HepG2 (cell line): ENCODE measurements around the gene MIF. TPM values are rescaled to one million over a fixed set of nuclear protein-coding genes. Genes with fewer than 3 reads are reported as not detected.

Source experiments
- BATF2 ChIP-seq: sonication (generic); formaldehyde crosslinking; IDR thresholded peaks from 2 replicates; pipeline ENCODE4 v1.8.0; 2022; ENCODE audit warnings: mild to moderate bottlenecking, missing genetic modification reagents, moderate library complexity
- CEBPG ChIP-seq: IDR thresholded peaks from 2 replicates; pipeline ENCODE4 v1.6.1; 2016
- CHCHD3 ChIP-seq: sonication (generic); formaldehyde crosslinking; IDR thresholded peaks from 2 replicates; pipeline ENCODE4 v1.8.0; 2022; ENCODE audit warnings: mild to moderate bottlenecking, missing genetic modification reagents, moderate library complexity
- ELF3 ChIP-seq: IDR thresholded peaks from 2 replicates; pipeline ENCODE4 v1.6.1; 2016; ENCODE audit warnings: missing genetic modification reagents, missing compliant biosample characterization
- HDAC2 ChIP-seq: sonication (generic); formaldehyde crosslinking; IDR thresholded peaks from 2 replicates; pipeline ENCODE4 v1.4.0; 2020; ENCODE audit warnings: missing genetic modification reagents
- HMGXB4 ChIP-seq, 2 experiments: sonication (generic) in 1 of 2; formaldehyde crosslinking in 1 of 2; IDR thresholded peaks; 2 replicates each; pipeline versions ENCODE4 v1.4.0 to v1.6.1; 2018 to 2020; ENCODE audit warnings: missing genetic modification reagents in 2 of 2, borderline replicate concordance in 1 of 2, low read depth in 1 of 2, mild to moderate bottlenecking in 1 of 2, missing biosample characterization in 1 of 2
- KAT2B ChIP-seq: fragments of 150-350 bp; IDR thresholded peaks from 2 replicates; pipeline ENCODE4 v1.6.1; 2014; ENCODE audit warnings: low read depth, low read length, borderline replicate concordance
- POLR2A ChIP-seq, 2 experiments: IDR thresholded peaks; 2 replicates each; pipeline ENCODE4 v1.6.1; 2011; ENCODE audit warnings: low read depth in 2 of 2, low read length in 2 of 2, mild to moderate bottlenecking in 1 of 2, moderate library complexity in 1 of 2; ENCODE audit not compliant: insufficient read depth in 1 of 2
- TCF12 ChIP-seq, 2 experiments: fragments of 450-650 bp in 1 of 2; sonication (generic) in 1 of 2; formaldehyde crosslinking in 1 of 2; IDR thresholded peaks; 2 replicates each; pipeline versions ENCODE4 v1.6.1 to v1.8.0; 2017 to 2022; ENCODE audit warnings: antibody characterized with exemption in 1 of 2, mild to moderate bottlenecking in 1 of 2, missing genetic modification reagents in 1 of 2, moderate library complexity in 1 of 2
- YEATS2 ChIP-seq: sonication (generic); formaldehyde crosslinking; IDR thresholded peaks from 2 replicates; pipeline ENCODE4 v1.4.0; 2020; ENCODE audit warnings: missing genetic modification reagents, borderline replicate concordance
- ZBTB7B ChIP-seq: sonication (generic); formaldehyde crosslinking; IDR thresholded peaks from 2 replicates; pipeline ENCODE4 v1.4.0; 2020; ENCODE audit warnings: missing genetic modification reagents
- ZNF230 ChIP-seq: sonication (generic); formaldehyde crosslinking; IDR thresholded peaks from 2 replicates; pipeline ENCODE4 v1.4.0; 2020; ENCODE audit warnings: mild to moderate bottlenecking, missing genetic modification reagents
- ZNF256 ChIP-seq: sonication (generic); formaldehyde crosslinking; conservative IDR thresholded peaks from 2 replicates; pipeline ENCODE4 v1.4.0; 2020; ENCODE audit warnings: missing genetic modification reagents
- ZNF614 ChIP-seq: IDR thresholded peaks from 2 replicates; pipeline ENCODE4 v1.6.1; 2018; ENCODE audit warnings: missing biosample characterization, missing genetic modification reagents, inconsistent platforms, borderline replicate concordance
- ZNF687 ChIP-seq: sonication (generic); formaldehyde crosslinking; IDR thresholded peaks from 2 replicates; pipeline ENCODE4 v1.5.1; 2020; ENCODE audit warnings: mild to moderate bottlenecking, missing genetic modification reagents, moderate library complexity
- ZNF710 ChIP-seq: sonication (generic); formaldehyde crosslinking; IDR thresholded peaks from 2 replicates; pipeline ENCODE4 v1.5.0; 2020; ENCODE audit warnings: mild to moderate bottlenecking, missing genetic modification reagents, borderline replicate concordance
- ZNF768 ChIP-seq: sonication (generic); formaldehyde crosslinking; IDR thresholded peaks from 2 replicates; pipeline ENCODE4 v1.4.0; 2020; ENCODE audit warnings: missing genetic modification reagents
- ZNF878 ChIP-seq: sonication (generic); formaldehyde crosslinking; IDR thresholded peaks from 2 replicates; pipeline ENCODE4 v1.8.1; 2023; ENCODE audit warnings: mild to moderate bottlenecking, missing genetic modification reagents, moderate library complexity
- polyA plus RNA-seq, 8 experiments: library from polyadenylated mRNA; depleted of rRNA in 3 of 8; stranded (reverse) in 7 of 8; unstranded in 1 of 8; fragments of >200 nt; fragmentation: Illumina TruSeq in 4 of 8; extraction: Trizol in 4 of 8; gene quantifications; 2 replicates each; pipeline versions ENCODE4 v1.2.1 to v1.2.3, GENCODE V29; 2011 to 2016; ENCODE audit warnings: low read depth in 4 of 8, missing spikeins in 1 of 8, mixed read lengths in 1 of 8; ENCODE audit not compliant: insufficient read depth in 1 of 8
- total RNA-seq, 5 experiments: library from RNA; depleted of rRNA; stranded (reverse); fragments of >200 nt; fragmentation: Illumina TruSeq; extraction: Trizol; gene quantifications; 2 replicates each; pipeline ENCODE4 v1.2.3, GENCODE V29; 2016; ENCODE audit warnings: low read depth in 1 of 5

The MIF gene
- total and polyA plus RNA-seq, 2 of the 13 experiments (the other 11 are each of a cell fraction or from before 2014, with no cell fraction given), result 634 to 675 TPM

- 0 out of 2 replicates have a peak, but pooled peaks have one; percentile 12 for TF ChIP-seq ZNF768 (CRISPR knock-in tag)
- TF ChIP-seq ZNF878 (CRISPR knock-in tag), result peak; percentile 38; the same call in 1 of the 2 replicates
- peak; percentile 60; the same call in 1 of the 2 replicates for TF ChIP-seq YEATS2 (CRISPR knock-in tag)
- 0 out of 2 replicates have a peak, but pooled peaks have one; percentile 80 for TF ChIP-seq BATF2 (CRISPR knock-in tag)
- TF ChIP-seq CEBPG, result peak; percentile 60; the same call in 1 of the 2 replicates
- TF ChIP-seq ZNF710, result peak; percentile 35; the same call in 1 of the 2 replicates
- peak; percentile 80; the same call in 1 of the 2 replicates for TF ChIP-seq ZNF230 (CRISPR knock-in tag)
- no peak for TF ChIP-seq ELF3
- TF ChIP-seq HMGXB4 (CRISPR knock-in tag; IDR thresholded peaks at IDR 0.05; ENCODE audit: borderline replicate concordance in 1 of 2, low read depth in 1 of 2), result peak; percentile 76 to 79; a peak in 3 of 4 replicates
- TF ChIP-seq POLR2A (IDR thresholded peaks at IDR 0.05; ENCODE audit: insufficient read depth in 1 of 2, low read depth in 2 of 2, low read length in 2 of 2), result peak; percentile 35 to 48; a peak in 3 of 4 replicates
- no peak; the same call in 1 of the 2 replicates for TF ChIP-seq ZBTB7B (CRISPR knock-in tag)
- TF ChIP-seq ZNF614, result no peak
- TF ChIP-seq ZNF687, result peak; percentile 80
- peak; percentile 81; the same call in 1 of the 2 replicates for TF ChIP-seq CHCHD3 (CRISPR knock-in tag)
- no peak for TF ChIP-seq KAT2B
- no peak for TF ChIP-seq HDAC2
- TF ChIP-seq TCF12 (IDR thresholded peaks at IDR 0.05), result no peak
- peak; percentile 26; the same call in 1 of the 2 replicates for TF ChIP-seq TCF12 (CRISPR knock-in tag; IDR thresholded peaks at IDR 0.05)
- TF ChIP-seq ZNF256 (CRISPR knock-in tag), result no peak
Measured at GRCh38 chr22:23894710-23895598, 771 bp downstream of the MIF start (continued).
